Measurements from ENCODE around the gene CACNA1C. TPM values are rescaled to one million over a fixed set of nuclear protein-coding genes. Genes with fewer than 3 reads are reported as not detected.

CACNA1C gene
- total and polyA plus RNA-seq, 2 donors (not counting 1 experiment from before 2014, with no cell fraction given): 0.01 to 0.02 TPM

GRCh38 chr12:2633825-2634200 lies 581.0 kb downstream of the CACNA1C start:
- Histone ChIP-seq H3K36me3 (replicated peaks in 1 of 2; ENCODE audit: control extremely low read depth in 1 of 2, control insufficient read depth in 1 of 2, extremely low read depth in 1 of 2, insufficient read depth in 2 of 2, low read length in 1 of 2) (no peaks in the 10 kb centered on the region), H3K4me2 (replicated peaks; ENCODE audit: low read depth, low read length, poor library complexity, severe bottlenecking) (no peak overlapping the region), H3K4me1 (ENCODE audit: control insufficient read depth in 2 of 2, insufficient read depth in 2 of 2, low read length in 2 of 2) (no peaks in the 10 kb centered on the region), H3K4me3 (ENCODE audit: control extremely low read depth in 1 of 5, extremely low read depth in 1 of 5, insufficient read depth in 1 of 5, low read depth in 2 of 5, low read length in 4 of 5) (no peak overlapping the region), H3K27me3 (replicated peaks in 1 of 4; ENCODE audit: control extremely low read depth in 1 of 4, control insufficient read depth in 3 of 4, insufficient read depth in 4 of 4, low read length in 3 of 4) (peaks cover 0 to 5% (median 0%) of the 10 kb centered on the region in 4 experiments), H3K9me3 (ENCODE audit: control extremely low read depth in 1 of 3, control insufficient read depth in 2 of 3, insufficient read depth in 1 of 3, low read length in 2 of 3) (no peaks in the 10 kb centered on the region), H4K20me1 (ENCODE audit: control insufficient read depth, insufficient read depth, low read length, poor library complexity, severe bottlenecking) (no peaks in the 10 kb centered on the region), H3K27ac (ENCODE audit: low read length in 2 of 2) (no peak overlapping the region), H3K79me2 (ENCODE audit: control insufficient read depth, insufficient read depth, low read length) (no peaks in the 10 kb centered on the region), H2AFZ (ENCODE audit: insufficient read depth, low read depth, low read length, poor library complexity, severe bottlenecking) (no peak overlapping the region), H3K9ac (ENCODE audit: low read length) (no peak overlapping the region)
- POLR2A ChIA-PET: no interaction called here
- TF ChIP-seq, protein P1, sequence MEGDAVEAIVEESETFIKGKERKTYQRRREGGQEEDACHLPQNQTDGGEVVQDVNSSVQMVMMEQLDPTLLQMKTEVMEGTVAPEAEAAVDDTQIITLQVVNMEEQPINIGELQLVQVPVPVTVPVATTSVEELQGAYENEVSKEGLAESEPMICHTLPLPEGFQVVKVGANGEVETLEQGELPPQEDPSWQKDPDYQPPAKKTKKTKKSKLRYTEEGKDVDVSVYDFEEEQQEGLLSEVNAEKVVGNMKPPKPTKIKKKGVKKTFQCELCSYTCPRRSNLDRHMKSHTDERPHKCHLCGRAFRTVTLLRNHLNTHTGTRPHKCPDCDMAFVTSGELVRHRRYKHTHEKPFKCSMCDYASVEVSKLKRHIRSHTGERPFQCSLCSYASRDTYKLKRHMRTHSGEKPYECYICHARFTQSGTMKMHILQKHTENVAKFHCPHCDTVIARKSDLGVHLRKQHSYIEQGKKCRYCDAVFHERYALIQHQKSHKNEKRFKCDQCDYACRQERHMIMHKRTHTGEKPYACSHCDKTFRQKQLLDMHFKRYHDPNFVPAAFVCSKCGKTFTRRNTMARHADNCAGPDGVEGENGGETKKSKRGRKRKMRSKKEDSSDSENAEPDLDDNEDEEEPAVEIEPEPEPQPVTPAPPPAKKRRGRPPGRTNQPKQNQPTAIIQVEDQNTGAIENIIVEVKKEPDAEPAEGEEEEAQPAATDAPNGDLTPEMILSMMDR (IDR thresholded peaks at IDR 0.05): no peak
- TF ChIP-seq EZH2 (IDR thresholded peaks at IDR 0.05; ENCODE audit: borderline replicate concordance, insufficient read depth, low read depth, low read length, poor library complexity, severe bottlenecking): no peak
- H3K4me3 Mint-ChIP-seq: no peak overlapping the region
- no peak overlapping the region for H3K27ac Mint-ChIP-seq
- H3K27me3 Mint-ChIP-seq: peaks cover 42% of the 10 kb centered on the region
- intact Hi-C loops (cut with micrococcal nuclease): no loop called here
- CTCF ChIA-PET: no interaction called here
- no peak for DNase-seq
- no peaks in the 10 kb centered on the region for H3K4me1 Mint-ChIP-seq
- ATAC-seq (ENCODE audit: low read depth): no peak
- 80% methylated on average over 11 of the region's 15 CpGs for WGBS (ENCODE audit: insufficient coverage)
- H3K9me3 Mint-ChIP-seq (ENCODE audit: insufficient read depth): no peaks in the 10 kb centered on the region

DNA sequence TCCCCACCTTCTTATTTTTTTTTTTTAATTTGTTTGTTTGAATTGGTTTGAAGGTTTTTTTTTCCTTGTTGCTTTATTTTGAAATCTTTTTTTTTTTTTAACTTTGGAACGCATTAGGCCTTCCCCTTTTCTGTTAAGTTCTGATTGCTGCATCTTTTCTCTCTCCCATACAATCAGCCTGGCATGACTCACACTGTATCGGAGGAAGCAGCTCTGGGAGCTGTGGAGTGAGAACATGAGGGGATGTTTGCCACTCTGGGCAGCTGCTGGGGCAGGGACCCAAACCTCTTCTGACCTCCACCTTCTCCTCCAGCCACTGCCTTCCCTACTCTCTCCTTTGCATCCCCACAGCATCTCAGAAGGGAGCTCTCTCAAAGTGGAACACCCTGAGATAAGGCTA lies 581.7 kb downstream of the CACNA1C start:
- H3K9ac ChIP-seq (ENCODE audit: low read length): no peak overlapping the region
- no peak overlapping the region for H2AFZ ChIP-seq (ENCODE audit: insufficient read depth, low read depth, low read length, poor library complexity, severe bottlenecking)
- ChIA-PET CTCF (no interaction called here), POLR2A (no interaction called here)
- H4K20me1 ChIP-seq (ENCODE audit: control insufficient read depth, insufficient read depth, low read length, poor library complexity, severe bottlenecking): no peaks in the 10 kb centered on the region
- H3K36me3 ChIP-seq (replicated peaks in 1 of 2; ENCODE audit: control extremely low read depth in 1 of 2, control insufficient read depth in 1 of 2, extremely low read depth in 1 of 2, insufficient read depth in 2 of 2, low read length in 1 of 2): no peaks in the 10 kb centered on the region
- Mint-ChIP-seq H3K27ac (no peak overlapping the region), H3K27me3 (peaks cover 36% of the 10 kb centered on the region), H3K4me3 (no peak overlapping the region), H3K9me3 (ENCODE audit: insufficient read depth) (no peaks in the 10 kb centered on the region), H3K4me1 (no peaks in the 10 kb centered on the region)
- H3K27me3 ChIP-seq (replicated peaks in 1 of 4; ENCODE audit: control extremely low read depth in 1 of 4, control insufficient read depth in 3 of 4, insufficient read depth in 4 of 4, low read length in 3 of 4): peaks cover 0 to 4% (median 0%) of the 10 kb centered on the region in 4 experiments
- H3K4me3 ChIP-seq (ENCODE audit: control extremely low read depth in 1 of 5, extremely low read depth in 1 of 5, insufficient read depth in 1 of 5, low read depth in 2 of 5, low read length in 4 of 5): no peak overlapping the region
- no CpG with 5 or more reads among the region's 2 CpGs for WGBS (ENCODE audit: insufficient coverage)
- ATAC-seq (ENCODE audit: low read depth) (no peak), DNase-seq (no peak)
- H3K27ac ChIP-seq (ENCODE audit: low read length in 2 of 2): no peak overlapping the region
- no peaks in the 10 kb centered on the region for H3K4me1 ChIP-seq (ENCODE audit: control insufficient read depth in 2 of 2, insufficient read depth in 2 of 2, low read length in 2 of 2)
- no peaks in the 10 kb centered on the region for H3K79me2 ChIP-seq (ENCODE audit: control insufficient read depth, insufficient read depth, low read length)
- no peak for TF ChIP-seq EZH2 (IDR thresholded peaks at IDR 0.05; ENCODE audit: borderline replicate concordance, insufficient read depth, low read depth, low read length, poor library complexity, severe bottlenecking)
- TF ChIP-seq, protein P1 (IDR thresholded peaks at IDR 0.05): no peak
- intact Hi-C loops (cut with micrococcal nuclease): no loop called here
- H3K9me3 ChIP-seq (ENCODE audit: control extremely low read depth in 1 of 3, control insufficient read depth in 2 of 3, insufficient read depth in 1 of 3, low read length in 2 of 3): no peaks in the 10 kb centered on the region
- no peak overlapping the region for H3K4me2 ChIP-seq (replicated peaks; ENCODE audit: low read depth, low read length, poor library complexity, severe bottlenecking)

All from B cell (primary cell).